Measurements from ENCODE around the gene COL6A5.

DNA sequence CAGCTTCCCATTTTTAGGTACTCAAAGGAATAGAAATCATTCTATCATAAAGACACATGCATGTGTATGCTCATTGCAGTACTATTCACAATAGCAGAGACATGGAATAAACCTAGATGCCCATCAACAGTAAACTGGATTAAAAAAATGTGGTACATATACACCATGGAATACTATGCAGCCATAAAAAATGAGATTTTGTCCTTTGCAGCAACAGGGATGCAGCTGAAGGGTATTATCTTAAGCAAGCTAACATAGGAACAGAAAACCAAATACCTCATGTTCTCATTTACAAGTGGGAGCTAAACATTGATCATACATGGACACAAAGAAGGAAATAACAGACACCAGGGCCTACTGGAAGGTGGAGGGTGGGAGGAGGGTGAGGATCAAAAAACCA is 33.1 kb upstream of the COL6A5 start:
- TF ChIP-seq, protein P1, sequence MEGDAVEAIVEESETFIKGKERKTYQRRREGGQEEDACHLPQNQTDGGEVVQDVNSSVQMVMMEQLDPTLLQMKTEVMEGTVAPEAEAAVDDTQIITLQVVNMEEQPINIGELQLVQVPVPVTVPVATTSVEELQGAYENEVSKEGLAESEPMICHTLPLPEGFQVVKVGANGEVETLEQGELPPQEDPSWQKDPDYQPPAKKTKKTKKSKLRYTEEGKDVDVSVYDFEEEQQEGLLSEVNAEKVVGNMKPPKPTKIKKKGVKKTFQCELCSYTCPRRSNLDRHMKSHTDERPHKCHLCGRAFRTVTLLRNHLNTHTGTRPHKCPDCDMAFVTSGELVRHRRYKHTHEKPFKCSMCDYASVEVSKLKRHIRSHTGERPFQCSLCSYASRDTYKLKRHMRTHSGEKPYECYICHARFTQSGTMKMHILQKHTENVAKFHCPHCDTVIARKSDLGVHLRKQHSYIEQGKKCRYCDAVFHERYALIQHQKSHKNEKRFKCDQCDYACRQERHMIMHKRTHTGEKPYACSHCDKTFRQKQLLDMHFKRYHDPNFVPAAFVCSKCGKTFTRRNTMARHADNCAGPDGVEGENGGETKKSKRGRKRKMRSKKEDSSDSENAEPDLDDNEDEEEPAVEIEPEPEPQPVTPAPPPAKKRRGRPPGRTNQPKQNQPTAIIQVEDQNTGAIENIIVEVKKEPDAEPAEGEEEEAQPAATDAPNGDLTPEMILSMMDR (IDR thresholded peaks at IDR 0.05): no peak
- no peak for TF ChIP-seq POLR2A (IDR thresholded peaks at IDR 0.05)

Data from thyroid gland (tissue), 4 donors.